DLD1 (cell line): ENCODE results near the gene KIF18B.

Source experiments
- in situ Hi-C: cut with HindIII; loops from 2 replicates; pipeline ENCODE4 v1.10.0; 2017; ENCODE audit warnings: low sequenced_read_pairs

The KIF18B gene

DNA sequence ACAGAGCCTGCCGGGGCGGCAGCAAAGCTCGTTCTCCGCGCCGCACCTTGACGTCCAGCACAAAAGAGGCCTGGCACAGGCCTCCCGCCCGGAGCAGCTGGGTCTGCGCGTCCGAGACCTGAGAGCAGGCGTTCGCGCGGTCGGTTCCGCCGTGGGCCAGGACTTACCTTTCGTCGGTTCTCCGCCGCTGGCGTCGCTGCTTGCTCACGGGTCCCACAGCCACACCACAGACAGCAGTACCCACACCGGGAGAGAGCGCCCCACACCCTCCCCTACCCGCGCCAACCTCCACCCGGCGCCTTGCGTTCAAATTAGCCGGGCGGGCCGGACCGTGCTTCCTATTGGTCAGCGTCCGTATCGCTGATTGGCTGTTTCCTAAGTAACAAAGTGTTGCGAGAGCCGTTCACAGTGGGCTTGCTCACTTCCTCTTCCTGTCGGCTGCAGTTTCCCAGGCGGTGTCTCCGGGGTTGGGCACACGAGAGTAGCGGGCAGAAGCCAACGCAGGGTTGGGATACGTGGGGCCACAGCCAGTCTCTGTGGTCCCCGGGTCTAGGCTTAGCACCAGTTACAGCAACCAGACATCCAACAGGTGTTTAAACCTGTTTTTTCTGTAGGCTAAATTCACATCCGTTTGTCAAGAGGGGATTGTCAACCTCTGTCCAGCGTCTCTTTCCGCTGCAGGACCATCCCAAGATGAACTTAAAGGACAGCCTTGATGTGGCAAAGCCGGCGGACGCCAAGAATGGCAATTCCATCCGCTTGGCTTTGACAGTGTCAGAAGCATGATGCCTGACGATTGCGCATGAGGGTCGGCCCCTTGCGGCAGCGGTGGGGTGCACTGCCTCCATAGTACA lies at the start of gene KIF18B:
Gene KIF18B, minus strand, starts transcription at position 313 of the 854 bp plus-strand sequence. CDS start 11,429 bp downstream, outside the sequence.
- in situ Hi-C loops, result no loop called here

DNA sequence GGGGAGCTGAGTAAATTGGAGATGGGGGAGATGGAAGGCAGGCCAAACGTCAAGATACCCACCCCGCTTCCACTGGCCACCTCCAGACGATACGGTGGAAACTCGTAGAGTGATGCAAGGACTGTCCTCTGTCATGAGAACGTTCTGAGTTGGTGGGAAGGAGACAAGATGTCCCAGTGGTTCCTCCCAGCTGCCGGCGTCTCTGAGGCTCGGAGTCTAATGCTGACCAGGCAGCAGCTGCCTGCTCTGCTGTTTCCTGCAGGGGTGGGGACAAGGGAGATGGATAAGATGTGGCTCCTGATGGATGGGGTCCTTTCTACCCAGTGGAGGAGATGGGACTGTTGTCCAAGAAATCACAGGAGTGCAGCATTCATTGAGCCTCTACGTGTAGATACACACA lies 48.7 kb upstream of the KIF18B start:
- in situ Hi-C loops, result no loop called here

GRCh38 chr17:44995436-44996001 lies 47.9 kb upstream of the KIF18B start:
- in situ Hi-C loops, result no loop called here

GRCh38 chr17:44992242-44992939 lies 44.8 kb upstream of the KIF18B start:
- in situ Hi-C loops, result no loop called here

- in situ Hi-C loops, result no loop called here
Measured at GRCh38 chr17:44990994-44991393, 43.4 kb upstream of the KIF18B start.

DNA sequence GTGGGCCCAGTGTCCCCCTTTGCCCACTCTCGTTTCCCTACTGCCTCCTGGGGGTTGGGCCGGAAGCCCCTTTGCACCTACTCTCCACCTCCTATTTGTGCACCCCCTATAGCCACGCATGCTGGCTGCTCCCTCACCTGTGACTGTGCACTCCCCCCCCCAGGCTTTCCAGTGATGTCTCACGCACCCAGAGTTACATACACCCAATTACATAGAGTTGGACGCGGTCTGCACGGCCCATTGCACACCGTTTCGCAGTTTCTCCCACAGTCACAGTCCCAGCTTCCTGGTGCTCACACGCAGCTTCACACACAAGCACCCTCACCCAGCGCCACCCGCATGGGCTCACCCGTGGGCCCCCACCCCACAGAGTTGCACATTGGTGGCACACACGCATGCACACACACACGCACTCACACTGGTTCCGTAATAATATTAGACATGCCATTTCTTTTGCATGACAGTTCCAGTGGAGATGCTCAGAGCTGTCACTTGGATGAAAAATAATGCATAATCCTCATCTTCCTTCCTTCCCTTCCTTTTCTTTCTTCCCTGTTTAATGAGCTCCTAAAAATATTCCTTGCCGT lies 42.1 kb upstream of the KIF18B start:
- in situ Hi-C loops, result no loop called here

DNA sequence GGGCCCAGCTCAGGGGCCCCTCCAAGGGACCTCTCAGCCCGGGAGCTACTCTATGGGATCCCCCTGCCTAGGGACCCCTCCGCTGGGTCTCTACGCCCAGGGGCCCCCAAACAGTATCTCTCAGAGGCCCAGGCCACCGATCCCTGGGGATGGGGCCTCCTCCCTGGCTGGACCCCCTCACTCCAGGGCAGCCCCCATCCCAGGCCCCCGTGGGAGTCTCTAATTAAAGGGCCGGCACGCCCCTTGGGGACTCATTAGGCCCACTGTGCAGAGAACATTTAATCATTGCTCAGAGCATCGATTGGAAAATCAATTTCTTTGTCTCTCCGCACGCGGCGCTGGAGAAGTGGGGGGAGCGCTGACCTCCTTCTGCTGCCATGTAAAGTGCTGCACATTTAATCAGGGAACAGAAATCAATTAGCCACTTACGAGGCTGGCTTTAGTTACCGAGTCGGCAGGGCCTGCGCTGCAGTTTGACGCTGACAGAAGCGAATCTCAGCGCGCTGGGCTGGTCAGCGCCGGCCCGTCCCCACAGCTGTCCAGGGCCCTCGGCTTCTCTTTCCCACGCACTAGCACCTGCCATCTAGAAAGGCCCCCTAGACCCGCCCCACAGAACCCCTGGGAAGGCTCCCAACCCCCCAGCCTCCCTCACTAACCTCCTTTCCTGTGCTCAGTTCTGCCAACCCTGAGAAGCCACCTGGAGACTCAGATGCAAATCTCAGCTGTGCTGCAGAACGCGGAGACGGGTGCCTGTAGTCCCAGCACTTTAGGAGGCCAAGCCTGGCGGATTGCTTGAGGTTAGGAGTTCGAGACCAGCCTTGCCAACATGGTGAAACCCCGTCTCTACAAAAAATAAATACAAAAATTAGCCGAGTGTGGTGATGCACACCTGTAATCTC lies 40.7 kb upstream of the KIF18B start:
- in situ Hi-C loops, result no loop called here

GRCh38 chr17:44983563-44983962 lies 36.0 kb upstream of the KIF18B start:
- in situ Hi-C loops, result no loop called here

GRCh38 chr17:44982113-44982702 lies 34.6 kb upstream of the KIF18B start:
- in situ Hi-C loops, result no loop called here

DNA sequence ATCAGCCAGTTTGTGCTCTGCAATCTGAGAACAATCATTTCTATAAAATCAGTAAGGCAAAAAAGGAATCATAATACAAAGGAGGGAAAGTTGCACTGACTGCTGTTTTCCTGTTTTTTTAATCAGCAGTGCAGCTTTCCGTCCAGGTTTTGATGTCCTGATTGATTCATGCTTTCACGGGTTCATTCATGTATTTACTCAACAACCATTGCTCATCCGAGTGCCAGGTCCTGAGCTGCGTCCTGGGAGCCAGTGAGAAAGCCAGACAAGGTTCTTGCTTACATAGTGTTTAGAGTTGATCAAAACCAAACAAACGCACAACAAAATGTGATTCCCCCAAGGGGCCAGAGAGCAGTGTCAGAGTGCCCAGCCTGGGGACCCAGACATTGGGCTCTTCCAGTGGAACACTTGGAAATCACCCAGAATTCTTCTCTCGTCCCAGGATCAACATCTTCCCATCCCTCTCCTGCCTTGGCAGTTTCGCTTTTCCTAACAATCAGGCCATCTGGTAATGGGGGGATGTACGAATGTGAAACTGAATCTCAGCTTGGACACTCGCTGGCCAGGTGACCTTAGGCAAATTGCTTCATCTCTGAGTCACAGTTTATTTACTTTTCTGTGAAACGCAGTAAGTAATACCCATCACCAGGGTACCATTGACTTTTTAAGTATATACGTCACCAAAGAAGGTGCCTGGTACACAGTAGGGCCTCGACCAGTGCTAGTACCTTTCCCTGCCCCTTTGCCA lies 33.8 kb upstream of the KIF18B start:
- in situ Hi-C loops, result no loop called here

- in situ Hi-C loops, result no loop called here
Measured at GRCh38 chr17:44979426-44979995, 31.9 kb upstream of the KIF18B start.

DNA sequence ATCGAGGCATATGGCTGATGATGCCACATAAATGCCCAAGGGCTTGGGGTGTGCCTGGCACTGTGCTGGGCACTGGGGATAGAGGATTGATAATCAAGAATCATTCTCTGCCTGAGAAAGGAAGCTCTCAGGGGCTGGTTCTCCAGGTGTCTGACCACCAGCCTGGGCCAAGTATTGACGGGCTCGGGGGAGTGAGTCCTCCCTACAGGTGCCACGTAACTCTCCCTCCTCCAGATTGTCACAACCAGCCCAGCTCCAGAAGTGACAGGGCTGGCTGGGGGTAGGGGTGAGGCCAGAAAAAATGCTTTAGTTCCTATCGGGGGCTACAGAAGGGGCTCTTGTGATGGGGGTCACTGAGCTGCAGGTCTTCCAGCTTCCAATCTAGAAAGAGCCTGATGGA lies 31.2 kb upstream of the KIF18B start:
- in situ Hi-C loops, result no loop called here

DNA sequence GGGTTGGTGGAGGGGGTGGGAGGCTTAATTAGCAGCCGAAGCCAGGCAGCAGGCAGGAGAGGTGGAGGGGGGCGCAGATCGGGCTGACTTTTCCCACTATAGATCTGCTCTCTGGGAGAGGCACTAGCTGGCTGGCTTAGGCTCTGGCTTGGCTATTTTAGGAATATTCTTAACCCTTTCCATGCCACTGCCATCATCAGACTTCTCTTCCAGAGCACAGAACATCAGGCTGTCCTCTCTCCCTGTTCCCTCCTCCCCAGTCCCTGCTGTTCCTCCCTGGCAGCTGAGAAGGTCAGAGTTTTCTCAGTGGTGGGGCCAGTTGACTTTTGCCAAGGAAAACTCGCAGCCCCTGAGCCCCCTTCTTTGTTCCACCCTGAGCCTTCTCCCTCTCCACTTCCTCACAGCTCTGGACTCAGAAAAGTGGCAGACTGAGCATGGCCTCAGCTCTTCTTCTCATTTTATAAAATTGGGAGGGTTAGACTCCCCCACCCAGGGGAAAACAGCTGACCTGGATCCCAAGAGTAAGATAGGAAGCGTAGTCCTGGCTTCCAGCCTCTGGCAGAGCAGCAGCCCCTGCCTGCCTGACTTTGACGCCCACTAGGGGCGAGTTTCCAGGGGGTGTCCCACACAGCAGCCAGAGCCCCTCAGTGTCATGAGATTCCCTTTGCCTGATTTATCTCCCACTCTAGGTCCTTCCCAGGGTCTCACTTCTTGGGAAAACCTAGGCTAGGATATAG lies 30.4 kb upstream of the KIF18B start:
- in situ Hi-C loops, result no loop called here

- in situ Hi-C loops, result no loop called here
Measured at GRCh38 chr17:44977065-44977464, 29.5 kb upstream of the KIF18B start.

DNA sequence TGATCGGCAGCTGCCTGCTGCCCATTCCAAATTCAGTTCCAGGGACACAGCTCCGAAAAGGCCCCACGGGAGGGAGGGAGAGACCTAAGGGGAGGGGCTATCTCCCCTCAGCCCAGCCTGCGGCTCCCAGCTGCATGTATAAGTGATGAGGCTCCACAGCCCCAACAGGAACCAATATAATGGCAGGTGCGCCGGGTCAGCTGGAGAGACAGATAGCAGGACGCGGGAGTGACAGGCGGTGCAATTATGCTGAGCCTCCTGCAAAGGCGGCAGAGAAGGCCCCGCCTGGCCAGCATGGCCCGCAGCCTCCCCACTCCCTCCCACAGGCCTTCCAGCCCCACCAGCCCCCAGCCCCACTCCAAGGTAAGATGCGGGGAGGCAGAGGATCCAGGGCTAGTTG lies 28.6 kb upstream of the KIF18B start:
- in situ Hi-C loops, result no loop called here

DNA sequence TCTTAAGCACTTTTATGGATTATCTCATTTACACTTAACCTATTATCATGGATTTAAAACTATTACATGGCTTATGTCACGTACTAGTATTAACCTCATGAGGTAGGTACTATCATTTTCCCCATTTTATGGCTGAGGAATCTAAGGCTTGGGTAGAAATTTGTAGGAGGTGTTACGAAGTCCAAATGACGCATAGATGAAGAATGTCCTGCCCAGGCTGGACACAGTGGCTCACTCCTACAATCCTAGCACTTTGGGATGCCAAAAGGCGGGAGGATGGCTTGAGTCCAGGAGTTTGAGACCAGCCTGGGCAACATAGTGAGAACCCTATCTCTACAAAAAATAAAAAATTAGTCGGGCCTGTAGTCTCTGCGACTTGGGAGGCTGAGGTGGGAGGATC lies 25.4 kb upstream of the KIF18B start:
- in situ Hi-C loops, result no loop called here

- in situ Hi-C loops, result no loop called here
Measured at GRCh38 chr17:44971776-44972483, 24.4 kb upstream of the KIF18B start.
